ENCODE results near the gene TBC1D14. TPM values are rescaled to one million over a fixed set of nuclear protein-coding genes. Genes with fewer than 3 reads are reported as not detected.

The TBC1D14 gene
- total and polyA plus RNA-seq, 2 of the 8 experiments (the other 6 are each of a cell fraction or from before 2014, with no cell fraction given): 45.6 to 48.2 TPM

DNA sequence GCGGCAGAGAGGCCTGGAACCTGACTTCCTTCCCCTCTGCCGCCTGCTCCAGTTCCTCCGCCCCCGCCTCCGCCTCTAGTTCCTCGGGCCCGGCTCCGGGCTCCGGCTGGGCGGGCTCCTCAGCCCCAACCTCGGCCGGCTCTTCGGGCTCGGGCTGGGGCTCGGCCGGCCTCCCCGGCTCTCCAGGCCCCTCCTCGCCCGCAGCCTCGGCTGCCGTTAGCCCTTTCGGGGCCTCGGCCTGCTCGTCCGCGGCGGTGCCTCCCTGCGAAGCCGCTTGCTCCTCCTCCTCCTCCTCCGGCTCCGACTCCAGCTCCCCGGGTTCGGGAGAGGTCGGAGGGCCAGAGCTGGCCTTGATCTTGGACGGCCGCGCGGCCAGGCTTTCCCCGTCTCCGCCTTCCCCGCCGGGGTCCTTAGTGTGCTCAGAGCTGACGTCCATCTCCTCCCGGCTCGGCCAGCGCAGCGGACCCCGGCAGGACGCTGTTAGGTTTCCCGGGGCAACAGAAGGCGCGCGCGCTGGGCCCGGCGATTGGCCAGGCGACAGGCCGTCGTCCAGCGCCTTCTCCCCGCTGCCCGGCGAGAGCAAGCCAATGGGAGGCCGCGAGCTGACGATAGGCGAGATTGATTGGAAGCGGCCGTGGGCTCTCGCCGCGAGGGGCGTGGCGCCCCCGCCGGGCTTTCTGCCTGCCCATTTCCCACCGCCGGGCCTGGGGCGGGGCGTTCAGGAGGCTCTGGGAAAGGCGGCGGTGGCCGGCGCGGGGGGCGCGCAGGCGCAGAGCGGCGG is 133.1 kb downstream of the TBC1D14 start (continued):
- no peak for TF ChIP-seq RAD21 (IDR thresholded peaks at IDR 0.05 in 1 of 2, conservative IDR thresholded peaks at IDR 0.05 in 1 of 2; ENCODE audit: low read depth in 2 of 2, low read length in 2 of 2)
- no peak; the same call in 1 of the 2 replicates for TF ChIP-seq RFX5 (IDR thresholded peaks at IDR 0.05; ENCODE audit: borderline replicate concordance, low read depth, low read length)
- TF ChIP-seq ASH2L (IDR thresholded peaks at IDR 0.05; ENCODE audit: low read length): no peak
- TF ChIP-seq, protein P1, sequence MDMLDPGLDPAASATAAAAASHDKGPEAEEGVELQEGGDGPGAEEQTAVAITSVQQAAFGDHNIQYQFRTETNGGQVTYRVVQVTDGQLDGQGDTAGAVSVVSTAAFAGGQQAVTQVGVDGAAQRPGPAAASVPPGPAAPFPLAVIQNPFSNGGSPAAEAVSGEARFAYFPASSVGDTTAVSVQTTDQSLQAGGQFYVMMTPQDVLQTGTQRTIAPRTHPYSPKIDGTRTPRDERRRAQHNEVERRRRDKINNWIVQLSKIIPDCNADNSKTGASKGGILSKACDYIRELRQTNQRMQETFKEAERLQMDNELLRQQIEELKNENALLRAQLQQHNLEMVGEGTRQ (IDR thresholded peaks at IDR 0.05; ENCODE audit: low read length): no peak
- no peak for TF ChIP-seq ZNF274 (IDR thresholded peaks at IDR 0.05; ENCODE audit: borderline replicate concordance, extremely low read depth, low read length)
- TF ChIP-seq SUZ12 (IDR thresholded peaks at IDR 0.05; ENCODE audit: low read length): no peak
- no peak for TF ChIP-seq NANOG (IDR thresholded peaks at IDR 0.05; ENCODE audit: insufficient read depth, low read depth, low read length, poor library complexity, severe bottlenecking)
- no peak for TF ChIP-seq MAFK (IDR thresholded peaks at IDR 0.05; ENCODE audit: low read depth, low read length)
- no peak for TF ChIP-seq YY1 (IDR thresholded peaks at IDR 0.05; ENCODE audit: low read depth, low read length)
- no peak for TF ChIP-seq SIX5 (IDR thresholded peaks at IDR 0.05; ENCODE audit: low read depth, low read length)
- TF ChIP-seq HDAC2 (IDR thresholded peaks at IDR 0.05; ENCODE audit: borderline replicate concordance in 1 of 2, low read depth in 2 of 2, low read length in 2 of 2): 0 out of 4 replicates have a peak, but pooled peaks of 1 of the 2 experiments have one; percentile 30
- 0 out of 2 replicates have a peak, but pooled peaks have one; percentile 40 for TF ChIP-seq CHD2 (IDR thresholded peaks at IDR 0.05; ENCODE audit: low read length)
- no peak for TF ChIP-seq BRCA1 (IDR thresholded peaks at IDR 0.05; ENCODE audit: low read depth, low read length)
- TF ChIP-seq, protein P2, sequence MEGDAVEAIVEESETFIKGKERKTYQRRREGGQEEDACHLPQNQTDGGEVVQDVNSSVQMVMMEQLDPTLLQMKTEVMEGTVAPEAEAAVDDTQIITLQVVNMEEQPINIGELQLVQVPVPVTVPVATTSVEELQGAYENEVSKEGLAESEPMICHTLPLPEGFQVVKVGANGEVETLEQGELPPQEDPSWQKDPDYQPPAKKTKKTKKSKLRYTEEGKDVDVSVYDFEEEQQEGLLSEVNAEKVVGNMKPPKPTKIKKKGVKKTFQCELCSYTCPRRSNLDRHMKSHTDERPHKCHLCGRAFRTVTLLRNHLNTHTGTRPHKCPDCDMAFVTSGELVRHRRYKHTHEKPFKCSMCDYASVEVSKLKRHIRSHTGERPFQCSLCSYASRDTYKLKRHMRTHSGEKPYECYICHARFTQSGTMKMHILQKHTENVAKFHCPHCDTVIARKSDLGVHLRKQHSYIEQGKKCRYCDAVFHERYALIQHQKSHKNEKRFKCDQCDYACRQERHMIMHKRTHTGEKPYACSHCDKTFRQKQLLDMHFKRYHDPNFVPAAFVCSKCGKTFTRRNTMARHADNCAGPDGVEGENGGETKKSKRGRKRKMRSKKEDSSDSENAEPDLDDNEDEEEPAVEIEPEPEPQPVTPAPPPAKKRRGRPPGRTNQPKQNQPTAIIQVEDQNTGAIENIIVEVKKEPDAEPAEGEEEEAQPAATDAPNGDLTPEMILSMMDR (IDR thresholded peaks at IDR 0.05; ENCODE audit: control extremely low read depth in 1 of 3, insufficient read depth in 1 of 3, low read depth in 1 of 3, low read length in 3 of 3): peak in 2 of 3 experiments; percentile 37 to 56; a peak in 3 of 4 replicates
